GM10266 (cell line): ENCODE measurements around the gene SMC6.

Experiments
- DNase-seq: peaks from one replicate; pipeline ENCODE4 v3.0.0; 2012; ENCODE audit errors: extremely low spot score
- CTCF ChIP-seq: IDR thresholded peaks from 2 replicates; pipeline ENCODE4 v1.5.1; 2012; ENCODE audit warnings: mild to moderate bottlenecking, low read depth; ENCODE audit not compliant: control insufficient read depth, insufficient read depth; ENCODE audit errors: missing control alignments

The SMC6 gene

DNA sequence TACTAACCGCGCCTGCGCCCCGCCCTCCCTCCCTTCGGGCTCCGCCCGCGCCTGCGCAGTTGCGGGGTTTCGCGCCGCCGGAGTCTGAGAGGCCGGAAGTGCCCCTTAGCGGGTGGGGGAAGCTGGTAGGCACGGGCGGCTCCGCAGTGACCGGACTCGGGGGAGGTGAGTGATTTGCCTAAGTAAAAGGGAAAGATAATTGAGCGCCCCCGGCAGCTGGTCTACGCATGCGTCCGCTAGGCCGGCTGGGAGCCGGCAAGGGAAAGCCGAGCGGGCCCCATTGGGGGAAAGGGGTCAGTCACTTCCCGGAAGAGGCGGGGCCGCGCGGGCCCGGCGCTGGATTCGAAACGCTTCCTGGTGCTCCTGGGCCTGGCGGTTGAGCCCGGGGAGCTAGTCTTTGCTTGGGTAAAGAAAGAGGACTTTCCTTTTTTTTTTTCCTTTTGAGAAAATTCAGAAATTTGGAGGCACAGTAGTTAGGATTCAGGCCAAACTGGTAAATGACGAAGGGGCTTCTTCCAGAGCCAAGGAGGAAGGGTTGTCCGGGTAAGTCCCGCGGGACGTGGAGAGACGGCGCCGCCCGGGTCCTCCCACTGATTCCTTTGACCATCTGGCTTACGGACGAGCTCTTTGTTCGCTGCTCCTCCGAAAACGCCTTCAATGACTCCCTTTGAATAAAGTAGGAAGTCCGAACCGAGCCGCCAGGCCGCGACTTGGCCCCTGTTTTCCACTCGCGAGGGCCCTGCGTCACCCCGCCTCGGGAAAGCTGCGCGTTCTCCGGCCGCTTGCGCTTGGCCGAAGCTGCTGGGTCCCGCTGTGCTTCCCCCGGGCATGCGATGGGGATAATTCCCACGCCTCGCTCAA lies at the start of gene SMC6, which contains the start of gene GEN1:
Gene SMC6, minus strand, starts transcription at position 8 of the 861 bp plus-strand sequence. CDS start 7,864 bp downstream, outside the sequence.
Gene GEN1, plus strand, starts transcription at position 336 of the 861 bp plus-strand sequence. CDS start 5,806 bp downstream, outside the sequence.
- TF ChIP-seq CTCF = no peak
- peak; percentile 93 for DNase-seq

GRCh38 chr2:17800693-17801458 lies 47.3 kb upstream of the SMC6 start:
- TF ChIP-seq CTCF = no peak

DNA sequence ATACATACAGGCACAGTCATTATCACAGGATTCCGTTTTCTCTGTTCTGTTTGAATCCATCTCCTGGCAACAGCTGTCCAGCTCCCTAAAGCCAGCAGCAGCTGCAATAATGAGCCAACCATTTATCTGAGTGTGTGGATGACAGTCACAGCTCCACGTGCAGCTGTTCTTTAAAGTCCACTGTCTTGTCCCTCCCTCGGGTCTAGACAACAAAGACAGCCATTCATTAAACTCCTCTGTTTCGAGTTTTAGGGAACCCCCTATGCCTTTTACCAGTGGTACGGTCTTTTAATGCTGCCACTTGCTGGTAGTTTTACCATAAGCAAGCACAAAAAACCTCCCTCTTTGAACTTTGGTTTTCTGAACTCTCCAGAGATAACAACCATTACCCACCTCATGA lies 46.6 kb upstream of the SMC6 start:
- no peak for TF ChIP-seq CTCF

More at GRCh38 chr2:17800693-17801458, 47.3 kb upstream of the SMC6 start:
- no peak for DNase-seq

GRCh38 chr2:17799301-17800120 lies 45.9 kb upstream of the SMC6 start:
- no peak for DNase-seq
- TF ChIP-seq CTCF = no peak

More for the DNA sequence above, 46.6 kb upstream of the SMC6 start:
- no peak for DNase-seq

DNA sequence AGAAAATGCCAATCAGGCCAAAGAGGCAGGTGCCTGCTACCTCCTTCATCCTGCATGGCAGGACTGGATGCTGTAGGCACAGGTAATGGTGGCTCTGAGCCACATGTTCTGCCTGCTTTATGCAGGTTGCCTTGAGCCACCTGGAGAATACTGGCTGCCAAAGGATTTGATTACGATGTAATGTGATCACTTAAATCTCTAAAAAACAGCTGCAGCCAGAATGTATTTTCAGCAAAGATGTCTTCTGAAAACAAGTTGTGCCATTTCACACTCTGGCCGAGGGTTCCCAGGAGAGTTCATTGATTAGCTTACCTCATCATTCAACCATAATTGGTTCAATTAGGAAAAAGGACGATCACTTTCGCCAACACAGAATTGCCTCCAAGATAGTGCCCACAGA lies 44.7 kb upstream of the SMC6 start:
- no peak for DNase-seq
- no peak for TF ChIP-seq CTCF

GRCh38 chr2:17795309-17795708 lies 41.7 kb upstream of the SMC6 start:
- no peak for DNase-seq
- no peak for TF ChIP-seq CTCF
